NB4 (cell line): ENCODE data around the gene ADCY2.

Source experiments
- CTCF ChIP-seq: IDR thresholded peaks from one replicate; pipeline ENCODE4 v1.5.1; 2012; ENCODE audit warnings: low read depth, low read length
- MAX ChIP-seq: IDR thresholded peaks from 2 replicates; pipeline ENCODE4 v1.6.1; 2011; ENCODE audit warnings: low read depth, low read length
- POLR2A ChIP-seq: IDR thresholded peaks from 2 replicates; pipeline ENCODE4 v1.6.1; 2011; ENCODE audit warnings: mild to moderate bottlenecking; ENCODE audit not compliant: insufficient read length; ENCODE audit errors: extremely low read depth

GRCh38 chr5:7773178-7773577 is 377.2 kb downstream of the ADCY2 start:
- TF ChIP-seq CTCF (no peak), MAX (no peak), POLR2A (no peak)
